ENCODE results near the gene WSCD2.

WSCD2 gene

DNA sequence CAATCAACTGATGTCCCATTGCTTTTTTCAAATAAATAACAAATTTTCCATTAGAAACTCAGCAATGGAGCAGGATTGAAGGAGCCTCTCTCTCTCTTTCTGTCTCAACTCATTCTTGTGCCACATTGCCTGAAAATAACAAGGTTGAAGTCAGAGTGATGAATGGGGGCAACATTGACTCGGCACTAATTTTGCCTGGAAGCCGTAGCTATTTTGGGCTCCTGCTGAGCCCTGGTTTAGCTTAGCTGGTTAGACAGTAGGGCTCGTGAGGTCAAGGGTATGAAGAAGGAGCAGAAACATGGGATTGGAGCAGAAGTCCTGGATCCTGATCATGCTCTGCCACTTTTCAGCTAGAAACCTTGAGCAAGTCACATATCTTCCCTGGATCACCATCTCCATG, 38.9 kb downstream of the WSCD2 start:
- no peak for DNase-seq

GRCh38 chr12:108169708-108170107, 40.6 kb downstream of the WSCD2 start:
- no peak for DNase-seq

- no peak for DNase-seq
Measured at GRCh38 chr12:108170164-108170563, 41.1 kb downstream of the WSCD2 start.

DNA sequence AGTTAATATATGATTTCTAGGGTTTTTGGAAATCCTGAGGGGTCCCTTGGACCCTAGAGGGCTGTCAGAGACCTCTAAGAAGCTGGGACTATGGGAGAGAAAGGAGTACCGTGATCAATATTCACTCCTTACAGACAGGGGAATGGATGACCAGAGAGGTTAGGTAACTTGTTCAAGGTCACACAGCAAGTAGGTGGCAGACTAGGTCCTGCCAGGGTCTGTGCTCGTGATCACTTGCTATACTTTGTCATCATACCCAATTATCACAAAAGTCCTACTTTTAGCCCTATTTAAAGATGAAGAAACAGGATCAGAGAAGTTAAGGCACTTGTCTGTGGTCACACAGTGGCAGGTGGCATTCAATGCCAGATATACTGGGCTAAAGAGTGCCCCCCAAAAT, 42.9 kb downstream of the WSCD2 start:
- DNase-seq, result no peak

DNA sequence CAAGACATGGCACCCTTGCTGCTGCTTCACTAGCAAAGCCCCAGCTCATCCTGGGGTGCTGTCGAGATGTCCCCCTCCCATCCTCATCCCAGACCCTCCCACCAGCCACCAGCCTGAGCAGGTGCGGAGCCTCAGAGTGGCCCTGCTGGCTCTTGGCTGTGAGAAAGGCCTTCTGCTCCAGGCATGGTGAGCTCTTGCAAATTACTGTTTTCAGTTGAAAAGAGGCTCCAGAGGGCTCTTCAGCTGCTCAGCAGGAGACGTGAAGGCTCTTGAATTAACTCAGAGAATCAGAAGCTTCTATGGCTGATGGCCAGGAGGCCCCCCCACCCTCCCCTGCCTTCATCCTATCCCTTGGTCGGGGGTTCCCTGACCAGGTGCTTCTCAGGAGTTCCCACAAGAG, 44.1 kb downstream of the WSCD2 start:
- no peak for DNase-seq

DNA sequence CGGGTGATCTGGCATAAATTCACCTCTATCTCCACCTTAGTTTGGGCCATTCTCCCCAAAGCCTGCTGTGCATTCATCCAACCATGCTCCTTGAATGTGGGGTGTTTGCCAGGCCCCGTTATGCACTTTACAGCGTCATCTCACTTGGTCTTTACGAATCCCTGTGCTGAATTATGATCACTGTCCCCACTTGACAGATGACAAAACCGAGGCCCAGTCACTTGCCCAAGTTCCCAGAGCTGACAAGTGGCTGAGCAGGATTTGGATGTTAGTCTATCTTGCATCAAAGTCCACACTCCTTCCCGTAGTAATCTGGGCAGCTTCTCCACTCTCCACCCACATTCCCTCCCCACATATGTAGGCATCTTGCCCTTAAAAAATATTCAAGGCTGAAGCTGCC, 44.8 kb downstream of the WSCD2 start:
- no peak for DNase-seq

GRCh38 chr12:108174641-108175040, 45.6 kb downstream of the WSCD2 start:
- no peak for DNase-seq

DNA sequence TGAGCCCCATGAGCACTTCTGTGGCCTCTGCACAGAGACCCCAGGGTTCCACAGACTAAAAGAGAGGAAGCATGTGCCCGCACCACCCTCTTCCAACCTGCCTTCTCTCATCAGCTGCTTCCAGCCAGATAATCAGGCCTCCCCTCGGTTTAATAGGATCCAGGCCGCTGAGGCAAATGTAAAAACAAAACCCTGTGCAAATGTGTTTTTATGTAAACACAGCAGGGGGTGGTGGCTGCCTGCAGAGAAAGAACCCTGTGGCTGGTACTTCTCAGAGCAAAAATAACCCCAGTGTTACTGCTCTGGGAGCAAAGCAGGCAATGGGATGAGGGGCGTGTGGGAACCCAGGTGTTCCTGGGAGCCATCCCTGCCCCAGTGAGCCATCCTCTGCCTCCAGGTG, 46.2 kb downstream of the WSCD2 start:
- DNase-seq, result no peak

- no peak for DNase-seq
Measured at GRCh38 chr12:108176292-108176691, 47.2 kb downstream of the WSCD2 start.

DNA sequence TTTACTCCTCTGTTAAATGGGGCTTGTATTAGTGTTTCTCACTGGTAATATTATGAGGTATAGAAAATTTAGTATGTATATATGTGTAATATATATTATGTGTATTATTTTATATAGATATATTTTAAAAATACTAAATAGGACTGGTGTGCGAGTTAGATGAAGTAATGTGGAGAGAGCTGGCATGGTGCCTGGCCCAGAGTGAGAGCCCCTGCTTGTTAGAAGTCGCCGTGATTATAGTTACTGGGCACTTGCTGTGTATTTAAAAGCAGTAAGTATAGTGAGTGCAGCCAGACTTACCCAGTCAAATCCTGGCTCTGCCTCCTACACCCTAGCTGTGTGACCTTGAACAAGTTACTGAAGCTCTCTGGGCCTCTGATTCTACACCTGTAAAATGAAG, 48.0 kb downstream of the WSCD2 start:
- DNase-seq, result no peak

DNA sequence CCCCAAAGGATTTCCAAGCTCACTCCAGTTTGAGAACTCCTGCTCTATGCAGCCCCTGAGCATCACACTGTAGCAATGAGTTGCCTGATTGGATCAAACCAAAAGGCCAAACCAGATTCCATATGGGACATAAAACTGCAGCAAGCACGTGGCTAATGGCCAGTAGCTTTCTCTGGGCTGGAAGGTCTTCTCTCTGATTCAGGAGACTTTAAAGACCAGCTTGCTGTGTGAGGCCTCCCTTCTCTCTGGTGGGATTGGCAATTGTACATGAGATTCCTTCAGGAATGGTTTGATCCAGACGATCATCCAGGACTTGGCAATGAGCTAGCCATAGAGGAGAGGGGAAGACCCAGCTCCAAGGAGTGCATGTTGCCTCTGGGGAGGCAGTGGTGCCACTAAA, 50.2 kb downstream of the WSCD2 start:
- DNase-seq, result no peak

GRCh38 chr12:108180255-108181094, 51.4 kb downstream of the WSCD2 start:
- no peak for DNase-seq

- DNase-seq, result no peak
Measured at GRCh38 chr12:108181095-108181454, 52.0 kb downstream of the WSCD2 start.

DNA sequence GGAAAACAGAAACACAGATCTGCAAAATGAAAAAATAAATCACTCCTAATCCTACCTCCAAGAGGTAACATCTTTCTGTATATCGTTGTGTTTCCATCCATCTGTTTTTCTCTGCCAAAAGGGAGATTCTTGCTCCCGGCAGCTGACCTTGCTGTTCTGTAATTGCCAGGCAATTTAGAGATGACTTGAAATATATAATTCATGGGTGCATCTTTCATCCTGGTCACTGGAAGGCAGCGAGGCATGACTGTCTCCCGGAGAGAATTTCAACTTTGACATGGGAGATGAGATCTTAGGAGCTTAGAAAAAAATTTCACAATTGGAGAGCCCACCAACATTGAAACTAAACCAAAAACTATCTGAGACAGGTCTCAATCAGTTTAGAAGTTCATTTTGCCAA, 53.0 kb downstream of the WSCD2 start:
- DNase-seq, result no peak

- DNase-seq, result no peak
Measured at GRCh38 chr12:108185002-108185401, 55.9 kb downstream of the WSCD2 start.

GRCh38 chr12:108187831-108188230, 58.7 kb downstream of the WSCD2 start:
- no peak for DNase-seq

- DNase-seq, result no peak
Measured at GRCh38 chr12:108190529-108190928, 61.4 kb downstream of the WSCD2 start.

- DNase-seq, result no peak
Measured at GRCh38 chr12:108191086-108191485, 62.0 kb downstream of the WSCD2 start.

GRCh38 chr12:108191938-108192337, 62.9 kb downstream of the WSCD2 start:
- DNase-seq, result no peak

DNA sequence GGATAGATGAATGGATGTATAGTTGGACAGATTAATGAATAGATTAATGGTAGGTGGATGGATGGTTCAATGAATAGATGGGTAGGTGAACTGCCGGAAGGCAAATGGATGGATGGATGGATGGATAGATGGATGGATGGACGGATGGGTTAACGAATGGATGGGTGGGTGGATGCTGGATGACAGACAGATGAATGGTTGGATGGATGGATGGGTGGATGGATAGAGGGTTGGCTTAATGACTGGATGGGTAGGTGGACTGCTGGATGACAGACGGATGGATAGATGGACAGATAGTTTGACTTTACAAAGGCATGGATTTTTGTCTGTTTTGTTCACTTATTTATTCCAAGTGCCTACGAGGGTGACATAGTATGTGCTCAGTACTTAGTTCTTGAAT, 64.4 kb downstream of the WSCD2 start:
- no peak for DNase-seq

DNA sequence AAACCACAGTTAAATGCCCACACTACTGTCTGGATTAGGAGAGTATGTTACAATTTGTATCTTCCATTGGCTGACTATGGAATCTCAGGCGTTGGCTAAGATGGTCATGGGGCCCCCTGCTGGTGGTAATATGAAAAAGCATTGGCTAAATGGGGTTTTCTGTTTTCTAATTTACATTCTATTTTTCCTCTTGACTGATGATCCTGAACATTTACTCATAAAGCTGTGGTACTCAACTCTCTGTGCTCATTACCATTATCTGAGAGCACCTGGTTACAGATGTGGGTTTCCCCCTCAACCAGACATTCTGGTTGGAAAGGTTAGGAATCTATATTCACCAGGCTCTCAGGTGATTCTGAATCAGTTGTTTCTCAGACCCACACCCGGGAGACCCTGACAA, 64.8 kb downstream of the WSCD2 start:
- peak; percentile 6 for DNase-seq

DNA sequence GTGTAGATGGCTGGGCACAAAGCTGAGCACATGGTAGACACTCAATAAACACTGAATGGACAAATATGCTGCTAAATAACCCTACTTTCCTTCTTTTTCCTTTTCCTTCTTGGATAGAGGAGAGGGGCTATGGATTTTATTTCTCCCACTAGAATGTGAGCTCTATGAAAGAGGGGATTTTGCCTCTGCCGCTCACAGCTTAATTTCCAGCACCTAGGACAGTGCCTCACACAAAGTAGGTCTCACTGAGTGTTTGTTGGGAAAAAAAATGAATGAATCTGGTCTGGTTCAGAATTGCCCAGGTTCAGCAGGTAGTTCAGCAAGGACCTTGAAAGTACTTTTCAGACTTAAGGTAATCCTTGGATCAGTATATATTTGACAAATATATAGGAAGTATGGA, 65.5 kb downstream of the WSCD2 start:
- no peak for DNase-seq

GRCh38 chr12:108196319-108196718, 67.2 kb downstream of the WSCD2 start:
- no peak for DNase-seq

GRCh38 chr12:108196921-108197320, 67.8 kb downstream of the WSCD2 start:
- no peak for DNase-seq

GRCh38 chr12:108198043-108198442, 69.0 kb downstream of the WSCD2 start:
- no peak for DNase-seq

All from NCI-H1048 (cell line).